Activated CD4-positive, alpha-beta memory T cell treated with anti-CD3 and anti-CD28 coated beads for 36 hours (primary cell): ENCODE measurements around the gene PRR13. TPM values are rescaled to one million over a fixed set of nuclear protein-coding genes. Genes with fewer than 3 reads are reported as not detected.

ENCODE experiments used
- CTCF ChIA-PET: fragments of 350-600 bp; sonication (Branson Sonifier 250); formaldehyde crosslinking; loops from one replicate; lab custom pipeline; 2021; ENCODE audit warnings: antibody characterized with exemption, inconsistent platforms; lab: Charles Lee
- POLR2A ChIA-PET: fragments of 350-600 bp; sonication (Branson Sonifier 250); formaldehyde crosslinking; loops from one replicate; lab custom pipeline; 2021; ENCODE audit warnings: antibody characterized with exemption; lab: Charles Lee
- DNase-seq: peaks from one replicate; pipeline ENCODE4 v3.0.0-alpha.2; 2020
- H3K27ac Mint-ChIP-seq: one replicate; pipeline ENCODE4 v1.8.0; 2021; ENCODE audit warnings: mixed read lengths
- H3K27me3 Mint-ChIP-seq: one replicate; pipeline ENCODE4 v1.8.0; 2021; ENCODE audit warnings: mixed read lengths
- H3K36me3 Mint-ChIP-seq: one replicate; pipeline ENCODE4 v1.8.0; 2021; ENCODE audit warnings: mixed read lengths
- H3K4me1 Mint-ChIP-seq: one replicate; pipeline ENCODE4 v1.8.0; 2021; ENCODE audit warnings: low read depth, mixed read lengths
- H3K4me3 Mint-ChIP-seq: one replicate; pipeline ENCODE4 v1.8.0; 2021; ENCODE audit warnings: mild to moderate bottlenecking, mixed read lengths
- H3K9me3 Mint-ChIP-seq: one replicate; pipeline ENCODE4 v1.8.0; 2021; ENCODE audit warnings: mixed read lengths
- intact Hi-C: fragments of 100-400 bp; cut with micrococcal nuclease; formaldehyde crosslinking; loops from one replicate; pipeline ENCODE4 v1.15.1; 2023
- total RNA-seq, 2 experiments: library from RNA; stranded (reverse); gene quantifications; one replicate each; pipeline ENCODE4 v1.2.3, GENCODE V29; 2021

Gene PRR13
- total RNA-seq, 2 experiments from 2014 or later, result 218 to 221 TPM

- ChIA-PET POLR2A (no interaction called here), CTCF (interaction anchor here (1.1 kb wide), 1 partner anchor 9 kb away, joined by 3 read pairs; no protein-coding TSS in a partner anchor)
- Mint-ChIP-seq H3K27me3 (no peaks in the 10 kb centered on the region), H3K36me3 (peaks cover 31% of the 10 kb centered on the region), H3K4me1 (peaks cover 4% of the 10 kb centered on the region), H3K9me3 (no peaks in the 10 kb centered on the region), H3K4me3 (no peak overlapping the region), H3K27ac (no peak overlapping the region)
- no peak for DNase-seq
- intact Hi-C loops, result no loop called here
Measured at GRCh38 chr12:53484686-53485575, 43.4 kb downstream of the PRR13 start.

GRCh38 chr12:53485955-53486735 is 44.6 kb downstream of the PRR13 start:
- POLR2A ChIA-PET, result no interaction called here
- CTCF ChIA-PET, result interaction anchor here (1.3 kb wide), 1 partner anchor 13 kb away, joined by 4 read pairs; the partner anchor contains the start of gene MAP3K12

DNA sequence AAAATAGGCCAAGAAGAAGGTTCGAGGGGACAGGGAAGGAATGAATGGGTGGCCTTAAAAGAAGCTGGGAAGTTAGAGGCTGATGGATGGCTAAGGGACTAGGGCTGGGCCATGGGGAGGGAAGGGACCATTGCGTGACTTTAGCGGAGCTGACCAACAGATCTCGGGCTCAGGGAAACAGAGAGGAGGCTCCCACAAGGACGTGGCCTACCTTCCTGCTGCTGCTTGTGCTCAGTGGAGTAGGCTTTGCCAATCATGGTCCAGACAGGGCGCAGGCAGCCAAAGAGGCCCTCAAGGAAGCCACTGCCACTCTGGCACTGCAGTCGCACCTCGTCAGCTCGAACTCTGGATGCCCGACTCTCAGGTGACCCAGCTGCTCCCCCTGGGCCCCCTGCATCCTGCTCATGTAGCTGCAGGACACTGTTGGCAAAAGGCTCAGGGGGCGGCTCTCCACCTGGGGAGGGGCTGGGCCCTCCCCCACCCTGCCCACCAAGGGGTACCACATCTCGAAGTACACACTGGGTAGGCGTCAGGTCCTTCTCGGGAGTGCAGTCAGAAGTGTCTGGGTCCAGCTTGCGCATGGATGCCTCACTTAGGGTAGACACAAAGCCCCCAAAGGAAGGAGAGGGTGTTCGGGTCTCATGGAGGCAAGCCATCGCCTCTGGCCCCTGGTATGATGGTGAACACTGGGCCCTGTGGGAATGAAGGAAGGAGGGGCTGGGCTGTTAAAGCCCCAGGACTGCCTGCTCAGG is 45.4 kb downstream of the PRR13 start:
- intact Hi-C loops, result no loop called here
- peaks cover 28% of the 10 kb centered on the region for H3K36me3 Mint-ChIP-seq
- CTCF ChIA-PET, result interaction anchor here (1.3 kb wide), 1 partner anchor 12 kb away, joined by 4 read pairs; the partner anchor contains the start of gene MAP3K12
- no peaks in the 10 kb centered on the region for H3K9me3 Mint-ChIP-seq
- H3K27me3 Mint-ChIP-seq, result no peaks in the 10 kb centered on the region
- H3K27ac Mint-ChIP-seq, result peak overlapping the region; percentile 13
- H3K4me3 Mint-ChIP-seq, result no peak overlapping the region
- H3K4me1 Mint-ChIP-seq, result peaks cover 7% of the 10 kb centered on the region
- no peak for DNase-seq
- POLR2A ChIA-PET, result interaction anchor here (1.8 kb wide), 1 partner anchor 12 kb away, joined by 8 read pairs; the partner anchor contains the start of gene MAP3K12

More at GRCh38 chr12:53485955-53486735, 44.6 kb downstream of the PRR13 start:
- Mint-ChIP-seq H3K27ac (peak overlapping the region; percentile 13), H3K27me3 (no peaks in the 10 kb centered on the region), H3K4me3 (no peak overlapping the region), H3K4me1 (peaks cover 4% of the 10 kb centered on the region), H3K9me3 (no peaks in the 10 kb centered on the region), H3K36me3 (peaks cover 31% of the 10 kb centered on the region)
- DNase-seq, result no peak
- intact Hi-C loops, result no loop called here

DNA sequence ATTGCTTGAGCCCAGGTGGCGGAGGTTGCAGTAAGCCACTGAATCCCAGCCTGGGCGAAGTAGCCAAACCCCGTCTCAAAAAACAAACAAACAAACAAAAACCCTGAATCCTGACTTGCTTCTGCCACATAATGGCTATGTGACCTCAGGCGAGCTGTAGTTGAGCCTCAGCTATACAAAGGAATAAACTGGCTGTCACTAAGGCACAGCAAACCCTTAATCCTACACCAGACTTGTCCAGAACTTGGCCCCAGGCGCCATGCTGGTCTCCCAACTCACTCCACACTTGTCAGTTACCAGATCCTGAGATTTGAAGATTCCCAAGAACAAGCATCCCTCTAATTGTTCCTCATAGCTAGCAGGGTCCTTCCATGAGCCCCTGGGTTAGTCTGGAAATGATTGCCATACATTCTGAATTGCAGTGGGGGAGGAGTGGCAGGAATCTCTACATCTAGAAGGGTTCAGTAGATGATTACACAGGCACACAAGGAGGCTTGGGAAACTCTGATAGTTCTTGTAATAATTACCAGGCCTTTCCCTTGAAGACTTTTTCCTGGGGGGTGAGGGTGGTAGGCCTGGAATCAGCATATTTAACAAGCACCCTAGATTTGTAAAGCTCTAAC is 47.8 kb downstream of the PRR13 start:
- Mint-ChIP-seq H3K27me3 (no peaks in the 10 kb centered on the region), H3K4me1 (peaks cover 22% of the 10 kb centered on the region), H3K36me3 (peaks cover 16% of the 10 kb centered on the region), H3K4me3 (no peak overlapping the region), H3K27ac (peak overlapping the region; percentile 33), H3K9me3 (no peaks in the 10 kb centered on the region)
- intact Hi-C loops, result no loop called here
- no peak for DNase-seq
- POLR2A ChIA-PET, result interaction anchor here (1.8 kb wide), 1 partner anchor 10 kb away, joined by 8 read pairs; the partner anchor contains the start of gene MAP3K12
- CTCF ChIA-PET, result interaction anchor here (1.2 to 1.4 kb wide), 3 partner anchors 8 to 12 kb away, joined by 3 to 4 read pairs (median 3); partner anchors contain the start of gene TARBP2

DNA sequence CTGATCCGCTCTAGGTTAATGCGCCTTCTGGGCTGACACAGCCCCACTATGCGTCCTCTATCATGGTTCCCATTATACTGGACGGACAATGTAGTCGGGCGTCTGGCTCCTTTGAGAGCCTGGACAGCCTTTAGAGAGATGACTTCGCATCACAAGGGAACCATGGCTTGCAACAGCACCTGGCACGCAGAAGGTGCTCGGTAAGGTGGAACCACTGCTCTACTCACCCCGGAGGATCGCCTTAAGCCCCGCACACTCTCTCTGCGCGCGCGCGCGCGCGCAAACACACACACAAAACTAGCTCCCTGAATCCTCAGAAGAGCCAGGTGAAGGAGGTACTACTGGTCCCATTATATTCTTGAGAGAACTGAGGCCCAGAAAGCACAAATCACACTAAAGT is 50.7 kb downstream of the PRR13 start:
- intact Hi-C loops, result no loop called here
- DNase-seq, result no peak
- no peaks in the 10 kb centered on the region for H3K36me3 Mint-ChIP-seq
- H3K4me3 Mint-ChIP-seq, result peak overlapping the region; percentile 80
- peaks cover 22% of the 10 kb centered on the region for H3K4me1 Mint-ChIP-seq
- no peaks in the 10 kb centered on the region for H3K27me3 Mint-ChIP-seq
- POLR2A ChIA-PET, result interaction anchor here (0.6 to 2.5 kb wide), 2 partner anchors 8 to 39 kb away, joined by 3 to 10 read pairs; partner anchors contain the start of genes MAP3K12 and TARBP2
- CTCF ChIA-PET, result interaction anchor here (0.7 to 3.4 kb wide), 4 partner anchors 9 to 140 kb away, joined by 4 to 15 read pairs (median 7); partner anchors contain the start of gene TARBP2
- H3K9me3 Mint-ChIP-seq, result no peaks in the 10 kb centered on the region
- peak overlapping the region; percentile 4 for H3K27ac Mint-ChIP-seq

DNA sequence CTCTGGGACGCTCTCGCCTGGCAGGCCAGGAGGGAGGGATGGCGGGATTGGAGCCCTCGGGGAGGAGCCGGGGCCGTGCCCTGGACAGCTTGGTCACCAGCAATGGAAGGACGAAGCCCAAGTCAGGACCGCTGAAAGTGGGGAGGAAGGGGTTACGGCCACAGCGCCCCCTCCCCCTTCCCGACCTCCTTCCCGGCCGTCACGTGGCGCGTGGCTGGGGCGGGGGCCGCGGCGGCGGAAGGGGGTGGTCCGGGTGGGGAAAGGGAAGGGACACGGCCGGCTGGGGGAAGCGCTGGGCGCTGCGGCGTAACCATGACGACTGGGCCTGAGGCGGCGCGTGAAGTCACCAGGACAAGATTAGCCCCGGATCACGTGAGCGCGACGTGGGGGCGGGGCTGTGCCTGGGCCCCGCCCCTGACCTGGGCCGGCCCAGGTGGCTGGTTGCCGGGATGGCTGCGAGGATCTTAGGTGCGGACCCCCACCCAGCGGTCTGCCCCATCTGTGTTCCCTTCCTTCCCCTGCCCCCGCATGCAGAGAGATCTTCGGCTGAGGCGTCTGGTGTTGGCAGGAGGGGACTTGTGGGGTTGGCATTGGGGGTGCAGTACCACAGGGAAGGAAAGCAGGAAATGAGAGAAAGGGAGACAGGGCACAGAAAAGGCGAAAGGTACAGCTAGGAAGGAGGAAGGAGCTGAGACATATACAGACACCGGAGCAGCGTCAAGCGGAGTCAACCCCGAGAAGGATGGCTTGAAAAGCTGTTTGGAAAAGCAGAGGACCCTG is 51.5 kb downstream of the PRR13 start:
- Mint-ChIP-seq H3K9me3 (no peaks in the 10 kb centered on the region), H3K36me3 (no peaks in the 10 kb centered on the region), H3K27me3 (no peaks in the 10 kb centered on the region), H3K27ac (peak overlapping the region; percentile 76), H3K4me3 (peak overlapping the region; percentile 80), H3K4me1 (peaks cover 26% of the 10 kb centered on the region)
- ChIA-PET POLR2A (interaction anchor here (0.6 to 2.9 kb wide), 2 partner anchors 11 to 39 kb away, joined by 3 to 11 read pairs; no protein-coding TSS in a partner anchor), CTCF (interaction anchor here (0.8 to 3.4 kb wide), 8 partner anchors 8 to 169 kb away, joined by 3 to 15 read pairs (median 3); no protein-coding TSS in a partner anchor)
- intact Hi-C loops, result no loop called here
- peak; percentile 92 for DNase-seq

GRCh38 chr12:53493610-53494391 is 52.3 kb downstream of the PRR13 start:
- Mint-ChIP-seq H3K4me3 (peak overlapping the region; percentile 80), H3K27ac (peak overlapping the region; percentile 76), H3K27me3 (no peaks in the 10 kb centered on the region), H3K4me1 (peaks cover 33% of the 10 kb centered on the region), H3K9me3 (no peaks in the 10 kb centered on the region), H3K36me3 (no peaks in the 10 kb centered on the region)
- POLR2A ChIA-PET, result interaction anchor here (0.9 to 2.9 kb wide), 2 partner anchors 11 to 169 kb away, joined by 3 to 11 read pairs; no protein-coding TSS in a partner anchor
- DNase-seq, result no peak
- CTCF ChIA-PET, result interaction anchor here (0.8 to 3.4 kb wide), 8 partner anchors 9 to 170 kb away, joined by 3 to 15 read pairs (median 3); no protein-coding TSS in a partner anchor
- intact Hi-C loops, result no loop called here
